AG20443 (cell line): ENCODE data around the gene RND3.

Experiments used
- DNase-seq: peaks from one replicate; pipeline ENCODE4 v3.0.0; 2012; ENCODE audit warnings: low spot score, mixed read lengths

Gene RND3

GRCh38 chr2:150441784-150442183 is 45.7 kb downstream of the RND3 start:
- DNase-seq: no peak

- no peak for DNase-seq
These were observed 46.2 kb downstream of the RND3 start for GRCh38 chr2:150441226-150441625.

GRCh38 chr2:150438654-150439053 is 48.8 kb downstream of the RND3 start:
- no peak for DNase-seq

GRCh38 chr2:150438041-150438440 is 49.4 kb downstream of the RND3 start:
- no peak for DNase-seq

GRCh38 chr2:150432312-150432625 is 55.2 kb downstream of the RND3 start:
- DNase-seq: no peak

GRCh38 chr2:150431561-150432311 is 55.7 kb downstream of the RND3 start:
- DNase-seq: no peak

- no peak for DNase-seq
These were observed 58.0 kb downstream of the RND3 start for GRCh38 chr2:150429384-150429961.

- DNase-seq: no peak
These were observed 58.8 kb downstream of the RND3 start for GRCh38 chr2:150428641-150429040.

GRCh38 chr2:150427298-150427697 is 60.2 kb downstream of the RND3 start:
- no peak for DNase-seq

GRCh38 chr2:150426724-150427123 is 60.7 kb downstream of the RND3 start:
- no peak for DNase-seq

- no peak for DNase-seq
These were observed 61.2 kb downstream of the RND3 start for GRCh38 chr2:150426315-150426714.

GRCh38 chr2:150425121-150425955 is 62.1 kb downstream of the RND3 start:
- no peak for DNase-seq

GRCh38 chr2:150424406-150424805 is 63.1 kb downstream of the RND3 start:
- no peak for DNase-seq

- DNase-seq: no peak
These were observed 66.3 kb downstream of the RND3 start for GRCh38 chr2:150421126-150421651.

GRCh38 chr2:150418916-150419315 is 68.6 kb downstream of the RND3 start:
- DNase-seq: no peak
